Inflammatory macrophage (primary cell): ENCODE measurements around the gene GABRB3.

ENCODE experiments used
- DNase-seq, 2 donors: peaks; one replicate each; pipeline ENCODE4 v3.0.0-alpha.2; 2020 to 2022

The GABRB3 gene

GRCh38 chr15:26550880-26551279 lies 222.0 kb downstream of the GABRB3 start:
- no peak for DNase-seq

GRCh38 chr15:26537663-26538062 lies 235.2 kb downstream of the GABRB3 start:
- no peak for DNase-seq

- no peak for DNase-seq
Observed at GRCh38 chr15:26531489-26531888, 241.4 kb downstream of the GABRB3 start.

GRCh38 chr15:26525096-26525495 lies 247.8 kb downstream of the GABRB3 start:
- no peak for DNase-seq

- no peak for DNase-seq
Observed at GRCh38 chr15:26521691-26522198, 251.1 kb downstream of the GABRB3 start.

- DNase-seq = no peak
Observed at GRCh38 chr15:26521130-26521529, 251.7 kb downstream of the GABRB3 start.

- DNase-seq = no peak
Observed at GRCh38 chr15:26518885-26519284, 254.0 kb downstream of the GABRB3 start.

GRCh38 chr15:26516102-26516980 lies 256.5 kb downstream of the GABRB3 start:
- DNase-seq = no peak

- no peak for DNase-seq
Observed at GRCh38 chr15:26504009-26504408, 268.9 kb downstream of the GABRB3 start.
